K562 (cell line): ENCODE measurements around the gene MOB3C. TPM values are rescaled to one million over a fixed set of nuclear protein-coding genes. Genes with fewer than 3 reads are reported as not detected.

ENCODE experiments used
- ATF7 ChIP-seq: fragments of 450-650 bp; IDR thresholded peaks from 2 replicates; pipeline ENCODE4 v1.7.1; 2014; ENCODE audit warnings: mild to moderate bottlenecking, moderate library complexity
- BMI1 ChIP-seq: fragments of 150-350 bp; IDR thresholded peaks from 2 replicates; pipeline ENCODE4 v1.6.1; 2014; ENCODE audit warnings: low read length
- ESRRB ChIP-seq: fragments of 250-450 bp; sonication (Bioruptor Pico); IDR thresholded peaks from 2 replicates; pipeline ENCODE4 v1.5.0; 2020; ENCODE audit warnings: mild to moderate bottlenecking, moderate library complexity, borderline replicate concordance
- ETS2 ChIP-seq: IDR thresholded peaks from 2 replicates; pipeline ENCODE4 v1.6.1; 2016; ENCODE audit warnings: borderline replicate concordance, missing genetic modification characterization, mild to moderate bottlenecking, moderate library complexity, missing compliant biosample characterization; ENCODE audit not compliant: poor library complexity, severe bottlenecking
- FOXO4 ChIP-seq: fragments of 450-650 bp; formaldehyde crosslinking; IDR thresholded peaks from 2 replicates; pipeline ENCODE4 v1.4.0; 2020; ENCODE audit warnings: mild to moderate bottlenecking, moderate library complexity
- GTF3C2 ChIP-seq: IDR thresholded peaks from 3 replicates; pipeline ENCODE4 v1.6.1; 2011; ENCODE audit warnings: borderline replicate concordance, mild to moderate bottlenecking, moderate library complexity; ENCODE audit not compliant: insufficient read length; ENCODE audit errors: extremely low read depth
- IRF9 ChIP-seq: fragments of 450-650 bp; IDR thresholded peaks from 2 replicates; pipeline ENCODE4 v1.6.1; 2016; ENCODE audit warnings: missing biosample characterization, missing genetic modification characterization
- MAFG ChIP-seq: fragments of 450-650 bp; conservative IDR thresholded peaks from 2 replicates; pipeline ENCODE4 v1.6.1; 2016; ENCODE audit warnings: missing genetic modification characterization, missing compliant biosample characterization
- MECOM ChIP-seq: fragments of 250-450 bp; sonication (Bioruptor Pico); IDR thresholded peaks from 2 replicates; pipeline ENCODE4 v1.8.0; 2022; ENCODE audit warnings: inconsistent platforms
- PHF21A ChIP-seq: fragments of 450-650 bp; IDR thresholded peaks from 2 replicates; pipeline ENCODE4 v1.6.1; 2017; ENCODE audit warnings: low read depth, borderline replicate concordance
- PHF8 ChIP-seq: fragments of 200-600 bp; sonication (generic); IDR thresholded peaks from 2 replicates; pipeline ENCODE4 v1.6.1; 2012; ENCODE audit warnings: mixed run types, mild to moderate bottlenecking, inconsistent platforms, low read length, moderate library complexity, borderline replicate concordance
- SMAD1 ChIP-seq: fragments of 150-350 bp; IDR thresholded peaks from 2 replicates; pipeline ENCODE4 v1.6.1; 2014; ENCODE audit warnings: low read length, low read depth; ENCODE audit not compliant: partially characterized antibody
- SMAD3 ChIP-seq: fragments of 450-650 bp; formaldehyde crosslinking; conservative IDR thresholded peaks from 2 replicates; pipeline ENCODE4 v1.4.0; 2020; ENCODE audit warnings: mild to moderate bottlenecking
- ZNF197 ChIP-seq: fragments of 200-800 bp; sonication (Bioruptor generic); IDR thresholded peaks from 2 replicates; pipeline ENCODE4 v1.6.1; 2016; ENCODE audit warnings: low read depth, missing genetic modification characterization, missing compliant biosample characterization
- ZNF3 ChIP-seq: fragments of 250-450 bp; sonication (Bioruptor Pico); IDR thresholded peaks from 2 replicates; pipeline ENCODE4 v1.5.0; 2021; ENCODE audit warnings: mild to moderate bottlenecking, moderate library complexity
- ZNF384 ChIP-seq: IDR thresholded peaks from 2 replicates; pipeline ENCODE4 v1.6.1; 2012; ENCODE audit warnings: low read depth, low read length, improper control_type of control experiment
- ZNF436 ChIP-seq: fragments of 250-450, 450-650 bp; sonication (Bioruptor Pico); formaldehyde crosslinking; IDR thresholded peaks from 2 replicates; pipeline ENCODE4 v1.7.0; 2020; ENCODE audit warnings: mild to moderate bottlenecking
- ZSCAN29 ChIP-seq: fragments of 450-650 bp; IDR thresholded peaks from 2 replicates; pipeline ENCODE4 v1.6.1; 2017
- polyA plus RNA-seq, 8 experiments: library from polyadenylated mRNA; depleted of rRNA in 4 of 8; stranded (reverse) in 5 of 8; unstranded in 3 of 8; fragments of >200 nt; fragmentation: Nextera tagmentation in 2 of 8; fragmentation: Illumina TruSeq in 1 of 8; extraction: Ambion mirVana in 2 of 8; extraction: Trizol in 1 of 8; gene quantifications; 2 replicates each; pipeline versions ENCODE4 v1.2.1 to v1.2.3, GENCODE V29; 2011 to 2014; ENCODE audit warnings: inconsistent platforms in 1 of 8, missing spikeins in 1 of 8
- total RNA-seq, 7 experiments: library from RNA; depleted of rRNA in 6 of 7; stranded (reverse); fragments of >200 nt in 6 of 7; fragmentation: Illumina TruSeq in 2 of 7; extraction: Trizol in 2 of 7; gene quantifications; 2 replicates each; pipeline versions ENCODE4 v1.2.1 to v1.2.3, GENCODE V29; 2011 to 2021; ENCODE audit warnings: low replicate concordance in 1 of 7
- TF ChIP-seq, protein P1 (sequence below): fragments of 250-450 bp; sonication (Bioruptor Pico); IDR thresholded peaks from 2 replicates; pipeline ENCODE4 v1.4.0; 2020; ENCODE audit warnings: mild to moderate bottlenecking
- TF ChIP-seq, protein P2 (sequence below): fragments of 200-800 bp; sonication (Bioruptor generic); IDR thresholded peaks from 2 replicates; pipeline ENCODE4 v1.6.1; 2017; ENCODE audit warnings: missing genetic modification characterization, missing compliant biosample characterization

The MOB3C gene
- total and polyA plus RNA-seq, 9 of the 15 experiments (the other 6 are each of a cell fraction or from before 2014, with no cell fraction given): 1.0 to 7.5 (median 3.7) TPM

- peak; percentile 87; the same call in 1 of the 2 replicates for TF ChIP-seq PHF21A
- peak; percentile 85 for TF ChIP-seq ATF7
- no peak for TF ChIP-seq GTF3C2
- TF ChIP-seq ZNF436 (CRISPR knock-in tag): peak; percentile 55
- TF ChIP-seq IRF9 (tag): no peak
- 0 out of 2 replicates have a peak, but pooled peaks have one; percentile 43 for TF ChIP-seq SMAD3 (CRISPR knock-in tag)
- 0 out of 2 replicates have a peak, but pooled peaks have one; percentile 33 for TF ChIP-seq FOXO4 (CRISPR knock-in tag)
- TF ChIP-seq, protein P1, sequence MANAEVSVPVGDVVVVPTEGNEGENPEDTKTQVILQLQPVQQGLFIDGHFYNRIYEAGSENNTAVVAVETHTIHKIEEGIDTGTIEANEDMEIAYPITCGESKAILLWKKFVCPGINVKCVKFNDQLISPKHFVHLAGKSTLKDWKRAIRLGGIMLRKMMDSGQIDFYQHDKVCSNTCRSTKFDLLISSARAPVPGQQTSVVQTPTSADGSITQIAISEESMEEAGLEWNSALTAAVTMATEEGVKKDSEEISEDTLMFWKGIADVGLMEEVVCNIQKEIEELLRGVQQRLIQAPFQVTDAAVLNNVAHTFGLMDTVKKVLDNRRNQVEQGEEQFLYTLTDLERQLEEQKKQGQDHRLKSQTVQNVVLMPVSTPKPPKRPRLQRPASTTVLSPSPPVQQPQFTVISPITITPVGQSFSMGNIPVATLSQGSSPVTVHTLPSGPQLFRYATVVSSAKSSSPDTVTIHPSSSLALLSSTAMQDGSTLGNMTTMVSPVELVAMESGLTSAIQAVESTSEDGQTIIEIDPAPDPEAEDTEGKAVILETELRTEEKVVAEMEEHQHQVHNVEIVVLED: no peak
- peak; percentile 99 for TF ChIP-seq PHF8
- no peak for TF ChIP-seq ZNF197 (CRISPR knock-in tag)
- no peak for TF ChIP-seq MAFG
- no peak for TF ChIP-seq ZNF3 (CRISPR knock-in tag)
- no peak for TF ChIP-seq MECOM
- no peak for TF ChIP-seq ZSCAN29
- TF ChIP-seq BMI1: no peak
- TF ChIP-seq SMAD1: no peak
- TF ChIP-seq, protein P2, sequence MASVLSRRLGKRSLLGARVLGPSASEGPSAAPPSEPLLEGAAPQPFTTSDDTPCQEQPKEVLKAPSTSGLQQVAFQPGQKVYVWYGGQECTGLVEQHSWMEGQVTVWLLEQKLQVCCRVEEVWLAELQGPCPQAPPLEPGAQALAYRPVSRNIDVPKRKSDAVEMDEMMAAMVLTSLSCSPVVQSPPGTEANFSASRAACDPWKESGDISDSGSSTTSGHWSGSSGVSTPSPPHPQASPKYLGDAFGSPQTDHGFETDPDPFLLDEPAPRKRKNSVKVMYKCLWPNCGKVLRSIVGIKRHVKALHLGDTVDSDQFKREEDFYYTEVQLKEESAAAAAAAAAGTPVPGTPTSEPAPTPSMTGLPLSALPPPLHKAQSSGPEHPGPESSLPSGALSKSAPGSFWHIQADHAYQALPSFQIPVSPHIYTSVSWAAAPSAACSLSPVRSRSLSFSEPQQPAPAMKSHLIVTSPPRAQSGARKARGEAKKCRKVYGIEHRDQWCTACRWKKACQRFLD (CRISPR knock-in tag): no peak
- TF ChIP-seq ESRRB (CRISPR knock-in tag): no peak
- TF ChIP-seq ZNF384: no peak
- TF ChIP-seq ETS2 (tag): no peak
Observed at GRCh38 chr1:46603858-46604549, 12.6 kb downstream of the MOB3C start, which contains the start of gene MKNK1 (continued).
